ENCODE data around the gene PLEKHF1.

DNA sequence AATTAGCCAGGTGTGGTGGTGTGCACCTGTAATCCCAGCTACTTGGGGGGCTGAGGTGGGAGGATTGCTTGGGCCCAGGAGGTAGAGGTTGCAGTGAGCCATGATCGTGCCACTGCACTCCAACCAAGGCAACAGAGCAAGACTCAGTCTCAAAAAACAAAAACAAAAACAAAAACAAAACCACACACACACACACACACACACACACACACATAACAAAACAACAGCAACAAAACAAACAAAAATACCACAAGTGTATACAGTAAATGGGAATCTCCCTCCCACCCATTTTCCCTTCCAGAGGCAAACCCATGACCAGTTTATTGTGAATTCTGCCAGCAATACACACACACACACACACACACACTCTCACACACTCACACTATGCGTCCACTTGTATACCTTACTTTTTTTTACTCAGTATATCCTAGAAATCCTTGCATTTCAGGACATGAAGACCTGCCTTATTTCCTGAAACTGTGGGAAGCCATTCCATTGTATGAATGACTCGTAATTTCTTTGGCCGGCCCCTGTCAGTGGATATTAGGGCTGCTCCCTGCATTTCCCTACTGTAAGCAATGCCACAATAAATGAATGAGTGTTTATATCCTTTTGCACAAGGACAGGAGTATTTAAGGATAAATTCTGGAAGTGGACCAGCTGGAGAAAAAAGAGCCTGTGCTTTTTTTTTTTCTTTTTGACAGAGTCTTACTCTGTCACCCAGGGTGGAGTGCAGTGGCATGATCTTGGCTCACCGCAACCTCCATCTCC is 6.9 kb upstream of the PLEKHF1 start:
- no peak for TF ChIP-seq CTCF (IDR thresholded peaks at IDR 0.05)
- TF ChIP-seq EP300 (IDR thresholded peaks at IDR 0.05), result no peak
- no peak for TF ChIP-seq POLR2A (IDR thresholded peaks at IDR 0.05)
- TF ChIP-seq POLR2AphosphoS5 (IDR thresholded peaks at IDR 0.05), result peak; percentile 87

Measured in gastroesophageal sphincter (tissue), 3 donors.